Stomach (tissue), 4 donors: ENCODE results near the gene HIVEP1.

Source experiments
- POLR2A ChIP-seq, 4 donors: fragments of 450-650 bp; IDR thresholded peaks; one replicate each; pipeline ENCODE4 v1.6.1; 2016; ENCODE audit warnings: antibody characterized with exemption in 4 of 4, control low read depth in 2 of 4, mild to moderate bottlenecking in 1 of 4, moderate library complexity in 1 of 4
- TF ChIP-seq, protein P1 (sequence below), 7 experiments: fragments of 450-650 bp in 4 of 7; fragments of 200-600 bp in 3 of 7; sonication (generic) in 3 of 7; IDR thresholded peaks; one replicate each; pipeline ENCODE4 v1.5.1; 2016 to 2019; ENCODE audit warnings: antibody characterized with exemption in 7 of 7, control low read depth in 2 of 7, mild to moderate bottlenecking in 1 of 7

DNA sequence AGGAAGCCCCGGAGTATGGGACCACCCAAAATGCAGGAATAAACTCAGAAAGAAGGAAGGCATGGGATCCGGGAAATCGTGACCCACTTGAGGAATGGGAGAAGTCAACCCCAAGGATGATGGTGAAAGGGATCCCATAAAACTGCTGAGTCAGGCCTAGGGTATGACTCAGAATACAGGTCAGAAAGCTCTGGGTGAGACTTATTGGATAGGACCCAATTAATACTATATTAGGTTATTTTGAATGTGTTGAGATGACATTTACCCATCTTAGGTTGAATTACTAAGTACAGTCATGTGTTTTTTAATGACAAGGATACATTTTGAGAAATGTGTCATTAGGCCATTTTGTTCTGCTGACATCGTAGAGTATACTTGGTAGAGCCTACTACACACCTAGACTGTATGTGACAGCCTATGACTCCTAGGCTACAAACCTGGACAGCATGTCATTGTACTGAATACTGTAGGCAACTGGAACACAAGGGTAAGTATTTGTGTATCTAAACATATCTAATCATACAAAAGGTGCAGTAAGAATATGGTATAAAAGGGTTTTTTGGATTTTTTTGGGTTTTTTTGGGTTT lies 17.1 kb upstream of the HIVEP1 start:
- TF ChIP-seq, protein P1, sequence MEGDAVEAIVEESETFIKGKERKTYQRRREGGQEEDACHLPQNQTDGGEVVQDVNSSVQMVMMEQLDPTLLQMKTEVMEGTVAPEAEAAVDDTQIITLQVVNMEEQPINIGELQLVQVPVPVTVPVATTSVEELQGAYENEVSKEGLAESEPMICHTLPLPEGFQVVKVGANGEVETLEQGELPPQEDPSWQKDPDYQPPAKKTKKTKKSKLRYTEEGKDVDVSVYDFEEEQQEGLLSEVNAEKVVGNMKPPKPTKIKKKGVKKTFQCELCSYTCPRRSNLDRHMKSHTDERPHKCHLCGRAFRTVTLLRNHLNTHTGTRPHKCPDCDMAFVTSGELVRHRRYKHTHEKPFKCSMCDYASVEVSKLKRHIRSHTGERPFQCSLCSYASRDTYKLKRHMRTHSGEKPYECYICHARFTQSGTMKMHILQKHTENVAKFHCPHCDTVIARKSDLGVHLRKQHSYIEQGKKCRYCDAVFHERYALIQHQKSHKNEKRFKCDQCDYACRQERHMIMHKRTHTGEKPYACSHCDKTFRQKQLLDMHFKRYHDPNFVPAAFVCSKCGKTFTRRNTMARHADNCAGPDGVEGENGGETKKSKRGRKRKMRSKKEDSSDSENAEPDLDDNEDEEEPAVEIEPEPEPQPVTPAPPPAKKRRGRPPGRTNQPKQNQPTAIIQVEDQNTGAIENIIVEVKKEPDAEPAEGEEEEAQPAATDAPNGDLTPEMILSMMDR (IDR thresholded peaks at IDR 0.05) = no peak
- TF ChIP-seq POLR2A (IDR thresholded peaks at IDR 0.05) = no peak
